Measurements from ENCODE around the gene GPR150.

GPR150 gene

GRCh38 chr5:95606419-95606818, 13.5 kb upstream of the GPR150 start:
- Histone ChIP-seq H3K4me1 (no peaks in the 10 kb centered on the region), H3K27me3 (no peaks in the 10 kb centered on the region), H3K36me3 (peaks cover 0 to 4% (median 0%) of the 10 kb centered on the region in 3 donors), H3K9me3 (no peaks in the 10 kb centered on the region), H3K4me3 (no peak overlapping the region), H3K27ac (no peak overlapping the region)
- no peak for DNase-seq
- TF ChIP-seq CTCF (IDR thresholded peaks at IDR 0.05): no peak
- intact Hi-C loops (cut with DNase I; ENCODE audit: low total_unique reads): no loop called here

- no peak for DNase-seq
- Histone ChIP-seq H3K9me3 (peaks cover 0 to 7% (median 0%) of the 10 kb centered on the region in 3 donors), H3K27ac (no peak overlapping the region), H3K4me3 (no peak overlapping the region), H3K36me3 (no peaks in the 10 kb centered on the region), H3K27me3 (no peaks in the 10 kb centered on the region), H3K4me1 (no peaks in the 10 kb centered on the region)
- intact Hi-C loops (cut with DNase I; ENCODE audit: low total_unique reads): no loop called here
- no peak for TF ChIP-seq CTCF (IDR thresholded peaks at IDR 0.05)
Measured at GRCh38 chr5:95609711-95610110, 10.2 kb upstream of the GPR150 start.

GRCh38 chr5:95610546-95610945, 9.3 kb upstream of the GPR150 start:
- DNase-seq: no peak
- no peak for TF ChIP-seq CTCF (IDR thresholded peaks at IDR 0.05)
- intact Hi-C loops (cut with DNase I; ENCODE audit: low total_unique reads): no loop called here

GRCh38 chr5:95611396-95611795, 8.5 kb upstream of the GPR150 start:
- no peaks in the 10 kb centered on the region for H3K27me3 ChIP-seq
- H3K4me3 ChIP-seq: no peak overlapping the region
- no peak for DNase-seq
- peaks cover 0 to 7% (median 0%) of the 10 kb centered on the region in 3 donors for H3K9me3 ChIP-seq
- H3K27ac ChIP-seq: no peak overlapping the region
- no peaks in the 10 kb centered on the region for H3K4me1 ChIP-seq
- H3K36me3 ChIP-seq: no peaks in the 10 kb centered on the region
- intact Hi-C loops (cut with DNase I; ENCODE audit: low total_unique reads): no loop called here
- TF ChIP-seq CTCF (IDR thresholded peaks at IDR 0.05): no peak

More at GRCh38 chr5:95610546-95610945, 9.3 kb upstream of the GPR150 start:
- Histone ChIP-seq H3K4me3 (no peak overlapping the region), H3K9me3 (peaks cover 0 to 7% (median 0%) of the 10 kb centered on the region in 3 donors), H3K36me3 (no peaks in the 10 kb centered on the region), H3K4me1 (no peaks in the 10 kb centered on the region), H3K27ac (no peak overlapping the region), H3K27me3 (no peaks in the 10 kb centered on the region)

- no peak for DNase-seq
- no peaks in the 10 kb centered on the region for H3K4me1 ChIP-seq
- intact Hi-C loops (cut with DNase I; ENCODE audit: low total_unique reads): no loop called here
- H3K9me3 ChIP-seq: peaks cover 0 to 7% (median 0%) of the 10 kb centered on the region in 3 donors
- no peaks in the 10 kb centered on the region for H3K27me3 ChIP-seq
- no peaks in the 10 kb centered on the region for H3K36me3 ChIP-seq
- H3K4me3 ChIP-seq: no peak overlapping the region
- TF ChIP-seq CTCF (IDR thresholded peaks at IDR 0.05): no peak
- no peak overlapping the region for H3K27ac ChIP-seq
Measured at GRCh38 chr5:95613514-95613913, 6.4 kb upstream of the GPR150 start.

- Histone ChIP-seq H3K27me3 (no peaks in the 10 kb centered on the region), H3K36me3 (no peaks in the 10 kb centered on the region), H3K27ac (no peak overlapping the region), H3K4me1 (peaks cover 0 to 10% (median 7%) of the 10 kb centered on the region in 4 donors), H3K9me3 (peaks cover 0 to 7% (median 0%) of the 10 kb centered on the region in 3 donors), H3K4me3 (no peak overlapping the region)
- TF ChIP-seq CTCF (IDR thresholded peaks at IDR 0.05): no peak
- DNase-seq: no peak
- intact Hi-C loops (cut with DNase I; ENCODE audit: low total_unique reads): no loop called here
Measured at GRCh38 chr5:95615164-95615467, 4.8 kb upstream of the GPR150 start.
